Thymus (tissue), 11 donors: ENCODE measurements around the gene MEI1. TPM values are rescaled to one million over a fixed set of nuclear protein-coding genes. Genes with fewer than 3 reads are reported as not detected.
A peak's percentile ranks its signal among the peaks of the same experiment; 100 is the strongest.

Experiments
- DNase-seq, 9 donors: peaks; one replicate each; pipeline ENCODE4 v3.0.0-alpha.2; 2013; ENCODE audit warnings: low spot score in 9 of 9, low read depth in 6 of 9, missing footprints in 1 of 9
- H3K27ac ChIP-seq, 2 donors: one replicate each; pipeline ENCODE4 v1.5.1; 2013; ENCODE audit warnings: control low read depth in 1 of 2, low read depth in 1 of 2, low read length in 1 of 2, mild to moderate bottlenecking in 1 of 2, moderate library complexity in 1 of 2
- H3K27me3 ChIP-seq, 2 donors: one replicate each; pipeline ENCODE4 v1.5.1; 2013; ENCODE audit warnings: low read length in 1 of 2; ENCODE audit not compliant: control insufficient read depth in 2 of 2, insufficient read depth in 1 of 2
- H3K36me3 ChIP-seq, 2 donors: one replicate each; pipeline ENCODE4 v1.5.1; 2013; ENCODE audit warnings: low read length in 1 of 2, mild to moderate bottlenecking in 1 of 2, moderate library complexity in 1 of 2; ENCODE audit not compliant: control insufficient read depth in 2 of 2, insufficient read depth in 2 of 2
- H3K4me1 ChIP-seq, 2 donors: one replicate each; pipeline ENCODE4 v1.5.1; 2013; ENCODE audit warnings: low read length in 2 of 2; ENCODE audit not compliant: control insufficient read depth in 2 of 2, insufficient read depth in 2 of 2
- H3K4me3 ChIP-seq, 2 donors: one replicate each; pipeline ENCODE4 v1.5.1; 2013; ENCODE audit warnings: low read length in 2 of 2, control low read depth in 1 of 2, mild to moderate bottlenecking in 1 of 2
- H3K9me3 ChIP-seq, 2 donors: one replicate each; pipeline ENCODE4 v1.5.1; 2013; ENCODE audit warnings: low read length in 1 of 2, mild to moderate bottlenecking in 1 of 2; ENCODE audit not compliant: control insufficient read depth in 2 of 2, insufficient read depth in 1 of 2
- WGBS: extraction: QIAGEN DNeasy Blood & Tissue Kit; methylation state at CpG from one replicate; pipeline ENCODE4 v1.1.7; 2013; 5-methylcytosine and 5-hydroxymethylcytosine counted together
- polyA plus RNA-seq: library from polyadenylated mRNA; stranded (reverse); fragments of 200-250 nt; gene quantifications from one replicate; pipeline ENCODE4 v1.2.3, GENCODE V29; 2013
- total RNA-seq: library from RNA; stranded (reverse); fragments of 120-200 nt; gene quantifications from one replicate; pipeline ENCODE4 v1.2.4, GENCODE V29; 2013
- donor health status: healthy.

MEI1 gene
- total and polyA plus RNA-seq, 2 donors: 9.2 to 14.7 TPM

DNA sequence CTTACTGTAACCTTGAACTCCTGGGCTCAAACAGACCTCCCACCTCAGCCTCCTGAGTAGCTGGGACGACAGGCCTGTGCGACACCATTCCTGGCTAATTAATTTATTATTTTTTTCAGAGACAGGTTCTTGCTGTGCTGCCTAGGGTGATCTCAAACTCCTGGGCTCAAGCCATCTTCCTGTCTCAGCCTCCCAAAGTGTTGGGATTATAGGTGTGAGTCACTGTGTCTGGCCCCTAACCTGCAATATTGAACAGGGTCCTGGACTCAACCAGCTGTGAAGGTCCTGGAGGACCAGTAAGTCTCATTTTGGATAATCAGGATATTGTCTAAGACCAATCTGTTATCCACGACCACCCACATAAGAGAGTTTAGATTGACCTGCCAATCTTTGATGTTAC lies 116.4 kb downstream of the MEI1 start:
- H3K27ac ChIP-seq: no peak overlapping the region
- no peak overlapping the region for H3K4me3 ChIP-seq
- no peaks in the 10 kb centered on the region for H3K4me1 ChIP-seq
- H3K36me3 ChIP-seq: peaks cover 50 to 69% of the 10 kb centered on the region in 2 donors
- no peaks in the 10 kb centered on the region for H3K9me3 ChIP-seq
- WGBS: 95% methylated on average over 3 of the region's 3 CpGs
- no peaks in the 10 kb centered on the region for H3K27me3 ChIP-seq
- no peak for DNase-seq

DNA sequence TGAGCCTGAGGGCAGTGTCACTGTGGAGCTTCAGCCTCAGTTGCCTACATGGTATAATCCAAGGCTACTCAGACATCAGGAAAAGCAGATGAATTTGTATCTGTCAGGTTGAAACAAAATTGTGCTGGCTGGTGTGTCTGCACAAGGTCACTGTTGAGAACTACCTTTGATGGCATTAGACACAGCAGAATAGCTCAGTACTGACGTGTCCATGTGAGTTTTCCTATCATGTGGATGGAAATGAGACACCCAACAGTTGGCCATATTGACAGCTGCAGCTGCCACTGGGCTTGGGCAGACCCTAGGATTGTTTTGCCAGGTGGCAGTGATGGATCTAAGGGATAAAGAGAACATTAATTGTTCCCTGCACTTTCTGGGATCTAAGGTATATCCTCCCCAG lies 116.9 kb downstream of the MEI1 start:
- Histone ChIP-seq H3K36me3 (peaks cover 45 to 64% of the 10 kb centered on the region in 2 donors), H3K9me3 (no peaks in the 10 kb centered on the region), H3K4me3 (no peak overlapping the region), H3K4me1 (no peaks in the 10 kb centered on the region), H3K27me3 (no peaks in the 10 kb centered on the region), H3K27ac (no peak overlapping the region)
- DNase-seq: no peak
- 94% methylated on average over 1 of the region's 1 CpG for WGBS

DNA sequence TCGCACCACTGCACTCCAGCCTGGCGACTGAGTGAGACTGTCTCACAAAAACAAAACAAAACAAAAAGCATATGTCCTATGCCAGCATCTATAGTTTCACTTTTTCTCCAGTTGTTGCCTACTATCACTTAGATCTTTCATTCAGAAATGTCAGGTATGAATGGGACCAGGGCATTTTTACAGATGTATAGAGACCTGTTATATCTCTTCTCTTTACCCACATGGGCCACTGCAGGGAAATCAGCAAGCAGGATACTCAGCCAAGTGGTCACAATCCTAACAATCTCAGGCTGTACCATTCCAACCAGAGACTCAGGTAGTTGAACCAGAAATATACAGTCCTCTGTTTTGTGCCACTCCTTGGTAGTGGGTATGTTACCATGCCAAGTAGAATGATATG lies 117.6 kb downstream of the MEI1 start:
- Histone ChIP-seq H3K36me3 (peaks cover 45 to 58% of the 10 kb centered on the region in 2 donors), H3K9me3 (no peaks in the 10 kb centered on the region), H3K27ac (no peak overlapping the region), H3K27me3 (no peaks in the 10 kb centered on the region), H3K4me1 (no peaks in the 10 kb centered on the region), H3K4me3 (no peak overlapping the region)
- WGBS: 99% methylated on average over 2 of the region's 2 CpGs
- no peak for DNase-seq

DNA sequence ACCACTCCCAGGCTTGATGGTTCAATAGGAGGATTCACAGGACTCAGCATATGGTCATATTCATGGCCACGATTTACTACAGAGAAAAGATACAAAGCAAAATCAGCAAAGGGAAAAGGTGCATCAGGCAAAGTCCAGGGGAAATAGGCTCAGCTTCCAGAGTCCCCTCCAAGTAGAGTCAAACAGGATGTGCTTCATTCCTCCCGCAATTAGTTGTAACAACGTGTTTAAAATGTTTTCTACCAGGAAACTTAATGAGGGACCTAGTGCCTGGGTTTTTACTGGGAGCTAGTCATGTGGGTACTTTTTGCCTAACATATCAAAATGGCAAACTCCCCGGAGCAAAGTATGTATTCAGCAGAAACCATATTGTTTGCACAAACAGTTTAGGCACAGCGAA lies 118.7 kb downstream of the MEI1 start:
- 98% methylated on average over 5 of the region's 5 CpGs for WGBS
- H3K36me3 ChIP-seq: peaks cover 41 to 59% of the 10 kb centered on the region in 2 donors
- no peaks in the 10 kb centered on the region for H3K27me3 ChIP-seq
- no peak overlapping the region for H3K4me3 ChIP-seq
- DNase-seq: no peak
- H3K27ac ChIP-seq: no peak overlapping the region
- H3K9me3 ChIP-seq: no peaks in the 10 kb centered on the region
- H3K4me1 ChIP-seq: no peaks in the 10 kb centered on the region

DNA sequence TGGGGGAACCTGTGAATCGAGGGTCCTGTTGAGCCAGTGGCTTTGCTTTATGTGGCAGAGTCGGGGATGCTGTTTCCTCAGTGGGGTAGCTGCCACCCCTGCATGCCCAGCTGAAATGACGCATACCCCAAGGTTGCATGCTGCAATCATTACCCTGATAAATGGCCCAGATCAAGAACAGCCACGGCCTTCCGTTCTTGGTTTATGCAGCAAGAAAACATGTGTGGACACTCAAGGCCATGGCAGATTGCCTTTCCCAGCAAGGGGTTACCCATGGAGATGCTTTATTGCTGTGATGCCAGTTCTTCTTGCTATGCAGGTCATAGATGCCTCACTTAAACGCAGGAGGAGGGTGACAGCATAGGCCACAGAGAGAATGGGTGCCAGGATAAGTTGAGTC lies 119.3 kb downstream of the MEI1 start:
- DNase-seq: no peak
- peaks cover 36 to 57% of the 10 kb centered on the region in 2 donors for H3K36me3 ChIP-seq
- WGBS: over 99% methylated on average over 6 of the region's 6 CpGs

DNA sequence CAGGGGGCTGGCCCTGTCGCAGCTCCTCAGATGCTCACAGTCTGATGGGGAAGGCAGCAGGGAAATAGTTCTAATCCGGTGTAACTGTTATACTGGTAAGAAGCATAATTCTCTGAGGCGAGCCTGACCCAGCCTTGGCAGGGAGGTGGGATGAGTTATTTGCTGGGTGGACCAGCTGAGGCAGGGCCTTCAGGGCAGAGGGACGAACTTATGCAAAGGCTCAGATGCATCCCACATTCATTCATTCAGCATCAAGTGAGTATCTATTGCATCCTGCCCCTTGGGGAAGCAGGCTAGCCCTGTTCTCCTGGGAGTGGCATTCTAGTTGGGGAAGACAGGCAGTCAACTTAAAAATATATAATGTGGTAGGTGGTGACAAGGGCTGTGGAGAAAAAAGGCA lies 120.0 kb downstream of the MEI1 start:
- H3K4me3 ChIP-seq: no peak overlapping the region
- no peaks in the 10 kb centered on the region for H3K9me3 ChIP-seq
- no peak for DNase-seq
- 99% methylated on average over 4 of the region's 4 CpGs for WGBS
- H3K27me3 ChIP-seq: no peaks in the 10 kb centered on the region
- H3K4me1 ChIP-seq: no peaks in the 10 kb centered on the region
- H3K36me3 ChIP-seq: peaks cover 29 to 59% of the 10 kb centered on the region in 2 donors
- no peak overlapping the region for H3K27ac ChIP-seq

More for the DNA sequence above, 119.3 kb downstream of the MEI1 start:
- H3K27ac ChIP-seq: no peak overlapping the region
- no peaks in the 10 kb centered on the region for H3K9me3 ChIP-seq
- H3K27me3 ChIP-seq: no peaks in the 10 kb centered on the region
- H3K4me1 ChIP-seq: no peaks in the 10 kb centered on the region
- H3K4me3 ChIP-seq: no peak overlapping the region

DNA sequence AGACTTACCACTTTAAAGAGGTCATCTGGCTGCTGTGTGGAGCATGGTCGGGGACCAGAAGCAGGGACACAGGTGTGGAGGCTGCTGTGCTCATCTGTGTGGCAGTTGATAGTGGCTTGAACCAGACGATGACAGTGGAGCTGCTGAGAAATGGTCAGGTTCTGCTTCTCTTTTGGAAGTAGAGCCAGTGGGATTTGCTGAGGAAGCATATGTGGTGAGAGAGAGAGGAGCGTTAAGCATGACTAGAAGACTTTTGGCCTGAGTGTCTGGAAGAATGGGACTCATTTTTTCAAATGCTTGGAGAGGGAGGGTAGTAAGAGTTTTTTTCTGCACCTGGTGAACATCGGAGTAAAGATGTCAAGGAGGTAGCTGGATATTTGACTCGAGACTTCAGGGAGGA lies 121.1 kb downstream of the MEI1 start:
- no peak for DNase-seq
- Histone ChIP-seq H3K4me3 (no peak overlapping the region), H3K9me3 (no peaks in the 10 kb centered on the region), H3K36me3 (peaks cover 20 to 56% of the 10 kb centered on the region in 2 donors), H3K27me3 (no peaks in the 10 kb centered on the region), H3K4me1 (no peaks in the 10 kb centered on the region), H3K27ac (no peak overlapping the region)
- WGBS: 94% methylated on average over 5 of the region's 5 CpGs

DNA sequence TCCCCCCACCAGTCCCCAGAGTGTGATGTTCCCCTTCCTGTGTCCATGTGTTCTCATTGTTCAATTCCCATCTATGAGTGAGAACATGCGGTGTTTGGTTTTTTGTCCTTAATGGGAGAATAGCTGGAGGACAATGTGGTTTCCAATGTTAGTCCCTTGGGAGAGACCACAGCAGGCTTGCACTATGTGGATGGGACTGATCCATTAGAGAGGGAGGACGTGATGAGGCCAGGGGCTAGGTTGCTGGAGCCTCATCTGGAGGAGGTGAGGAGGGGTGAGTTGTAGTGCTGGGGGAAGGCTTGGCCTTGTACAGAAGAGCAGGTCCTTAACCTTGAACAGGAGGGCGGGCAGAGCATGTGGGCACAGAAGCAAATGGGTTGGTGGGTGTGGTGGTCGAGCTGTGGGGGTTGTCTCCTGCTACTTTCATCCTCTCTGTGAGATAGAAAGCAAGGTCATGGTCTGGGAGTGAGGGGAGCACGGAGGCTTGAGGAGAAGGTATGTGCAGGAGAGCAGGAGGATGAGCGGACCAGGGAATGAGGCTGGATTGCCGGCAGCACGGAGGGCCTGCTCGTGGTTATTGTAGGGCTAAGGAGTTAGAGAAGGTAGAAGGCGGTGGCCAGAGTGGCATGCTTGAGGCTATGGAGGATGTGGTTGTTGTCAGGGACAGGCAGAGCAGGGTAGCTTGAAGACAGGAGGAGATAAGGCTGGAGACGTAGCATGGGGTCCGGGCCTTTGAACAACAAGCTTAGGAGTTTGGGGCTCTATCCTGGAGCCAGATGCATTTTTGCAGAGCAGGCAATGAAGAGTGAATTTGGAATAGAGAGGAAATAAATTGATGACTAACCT lies 122.4 kb downstream of the MEI1 start:
- Histone ChIP-seq H3K36me3 (peaks cover 25 to 58% of the 10 kb centered on the region in 2 donors), H3K27me3 (no peaks in the 10 kb centered on the region), H3K9me3 (no peaks in the 10 kb centered on the region), H3K4me1 (no peaks in the 10 kb centered on the region), H3K27ac (no peak overlapping the region), H3K4me3 (no peak overlapping the region)
- DNase-seq: no peak
- 96% methylated on average over 12 of the region's 12 CpGs for WGBS

DNA sequence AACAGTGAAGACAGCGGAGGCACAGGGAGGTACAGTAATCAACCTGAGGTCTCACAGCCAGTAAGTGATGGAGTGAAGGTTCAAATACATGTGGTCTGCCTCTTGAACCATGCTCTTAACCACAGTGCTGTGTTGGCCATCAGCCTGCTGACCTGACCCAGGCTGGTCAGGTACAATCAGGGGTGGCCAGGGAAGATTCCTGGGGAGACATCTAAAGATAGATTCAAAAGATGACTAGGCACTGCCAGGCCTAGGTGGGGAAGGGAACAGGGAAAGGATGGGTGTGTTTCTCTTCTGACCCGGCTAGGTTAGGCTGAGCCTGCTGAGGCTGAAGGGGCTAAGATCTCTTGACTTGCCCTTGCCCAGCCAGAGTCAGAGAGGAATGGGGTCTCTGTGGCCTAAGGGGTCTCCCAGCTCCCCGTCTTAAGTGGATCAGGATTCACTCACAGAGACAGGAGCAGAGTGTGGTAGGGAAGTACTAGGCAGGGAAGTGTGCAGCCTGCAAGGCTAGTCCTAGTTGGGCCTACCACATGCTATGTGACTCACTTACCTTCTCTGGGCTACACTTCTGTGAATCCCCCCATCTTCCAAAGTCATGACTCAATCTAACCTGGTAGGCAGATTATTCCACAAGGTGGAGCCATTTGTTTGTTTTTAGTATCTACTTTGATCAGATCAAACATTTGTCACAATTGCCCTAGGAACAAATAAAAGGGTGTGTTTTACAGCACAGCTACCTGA lies 123.2 kb downstream of the MEI1 start:
- 93% methylated on average over 3 of the region's 3 CpGs for WGBS
- Histone ChIP-seq H3K27me3 (no peaks in the 10 kb centered on the region), H3K27ac (no peak overlapping the region), H3K4me3 (no peak overlapping the region), H3K36me3 (peaks cover 27 to 55% of the 10 kb centered on the region in 2 donors), H3K4me1 (no peaks in the 10 kb centered on the region), H3K9me3 (no peaks in the 10 kb centered on the region)
- peak in 8 of 9 donors; percentile 55 to 86 (median 68) for DNase-seq
